Pericardium fibroblast (primary cell): Measurements from ENCODE around the gene MBD3L4. TPM values are rescaled to one million over a fixed set of nuclear protein-coding genes. Genes with fewer than 3 reads are reported as not detected.

Experiments used
- total RNA-seq: library from RNA; depleted of rRNA; stranded (reverse); fragments of >200 nt; gene quantifications from 2 replicates; pipeline ENCODE4 v1.2.3, GENCODE V29; 2015

Gene MBD3L4
- total RNA-seq: not detected in 2 replicates

GRCh38 chr19:7040079-7040478, at the start of gene MBD3L4:
MBD3L4 (minus strand) TSS chr19:7040179; CDS start chr19:7040144, 35 bp downstream.

DNA sequence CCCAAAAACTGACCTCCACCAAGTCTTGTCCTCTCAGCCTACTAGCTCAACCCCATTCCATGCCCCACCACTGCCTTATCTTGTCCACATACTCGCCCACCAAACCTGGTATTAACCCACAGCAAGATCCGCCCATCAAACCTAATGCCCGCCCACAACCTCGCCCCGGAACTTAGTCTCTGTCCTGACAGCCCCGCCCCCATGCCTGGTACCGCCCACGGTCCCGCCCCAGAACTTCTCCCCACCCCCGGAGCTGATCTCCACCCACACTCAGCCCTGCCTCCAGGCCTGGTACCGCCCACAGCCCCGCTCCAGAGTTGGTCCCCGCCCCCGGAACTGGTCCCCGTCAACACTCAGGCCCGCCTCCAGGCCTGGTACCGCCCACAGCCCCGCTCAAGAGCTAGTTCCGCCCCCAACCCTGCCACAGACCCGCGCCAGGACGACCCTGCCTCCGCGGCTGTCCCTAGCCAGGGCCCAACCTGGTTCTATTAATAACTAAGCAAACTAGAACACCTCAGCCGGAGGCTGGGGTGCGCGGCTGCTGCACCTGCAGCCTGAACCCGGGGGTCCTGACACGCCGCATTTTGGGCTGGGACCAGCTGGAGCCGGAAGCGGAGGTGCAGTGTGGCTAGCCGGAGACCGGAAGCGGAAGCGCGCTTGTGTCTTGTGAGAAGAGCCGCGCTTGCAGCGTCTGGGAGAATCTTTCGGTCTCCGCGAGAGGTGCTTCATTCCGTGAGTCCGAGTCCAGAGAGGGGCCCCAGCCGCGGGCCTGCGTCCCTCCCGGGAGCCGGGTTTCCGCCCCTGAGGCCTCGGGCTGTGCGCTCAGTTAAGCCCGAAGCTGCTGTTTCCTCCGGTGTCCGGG, 29.3 kb upstream of the MBD3L4 start, which contains the start of gene ZNF557:
ZNF557 (plus strand) TSS at position 662 of the 862 bp plus-strand sequence. CDS start 5,372 bp downstream, outside the sequence.

DNA sequence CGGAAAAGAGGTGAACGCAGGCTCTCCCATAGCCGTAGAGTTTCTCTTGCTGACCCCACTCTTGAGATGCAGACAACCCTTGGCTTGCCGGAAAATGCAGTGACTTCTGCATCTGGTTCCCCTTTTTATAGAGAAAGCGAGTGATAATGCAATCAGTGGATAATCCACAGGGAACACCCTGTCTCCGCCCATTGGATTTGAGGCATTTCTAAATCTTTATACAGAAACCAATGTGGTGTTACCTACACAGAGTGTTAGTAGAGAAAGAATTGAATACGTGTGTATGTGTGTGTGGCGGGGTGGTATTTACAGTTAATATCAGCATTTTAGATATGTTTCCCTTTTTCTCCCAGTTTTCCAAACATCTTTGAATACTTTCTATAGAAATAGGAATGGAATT, 18.6 kb upstream of the MBD3L4 start, which contains the start of gene MBD3L3:
MBD3L3 (minus strand) TSS at position 101 of the 400 bp plus-strand sequence; CDS start at position 30, 71 bp downstream.

GRCh38 chr19:7049021-7049420, 9.0 kb upstream of the MBD3L4 start, which contains the start of gene MBD3L2:
MBD3L2 (plus strand) TSS chr19:7049321; CDS start chr19:7049374, 53 bp downstream.

DNA sequence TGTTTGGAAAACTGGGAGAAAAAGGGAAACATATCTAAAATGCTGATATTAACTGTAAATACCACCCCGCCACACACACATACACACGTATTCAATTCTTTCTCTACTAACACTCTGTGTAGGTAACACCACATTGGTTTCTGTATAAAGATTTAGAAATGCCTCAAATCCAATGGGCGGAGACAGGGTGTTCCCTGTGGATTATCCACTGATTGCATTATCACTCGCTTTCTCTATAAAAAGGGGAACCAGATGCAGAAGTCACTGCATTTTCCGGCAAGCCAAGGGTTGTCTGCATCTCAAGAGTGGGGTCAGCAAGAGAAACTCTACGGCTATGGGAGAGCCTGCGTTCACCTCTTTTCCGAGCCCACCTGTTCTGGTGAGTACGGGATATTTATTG, 9.7 kb downstream of the MBD3L4 start, which contains the start of gene MBD3L5:
MBD3L5 (plus strand) TSS at position 301 of the 400 bp plus-strand sequence; CDS start at position 335, 34 bp downstream.

GRCh38 chr19:7021331-7021730, 18.6 kb downstream of the MBD3L4 start, which contains the start of gene MBD3L2B:
MBD3L2B (minus strand) TSS chr19:7021431; CDS start chr19:7021397, 34 bp downstream.

Other genes with a start within 250 kb of the MBD3L4 start
- gene ADGRE1, start 152.6 kb downstream of the MBD3L4 start, total RNA-seq: not detected in 2 replicates
- gene MBD3L2B, start 18.7 kb downstream of the MBD3L4 start, total RNA-seq: not detected in 2 replicates
- not detected in 2 replicates for gene MBD3L5, start 9.6 kb downstream of the MBD3L4 start, total RNA-seq
- gene MBD3L2, start 9.1 kb upstream of the MBD3L4 start, total RNA-seq: not detected in 2 replicates
- gene MBD3L3, start 18.5 kb upstream of the MBD3L4 start, total RNA-seq: not detected in 2 replicates
- 7.8 and 8.2 TPM in 2 replicates for gene ZNF557, start 29.5 kb upstream of the MBD3L4 start, total RNA-seq